Activated B cell treated with CpG ODN at 0.5 μM for 24 hours (primary cell): Measurements from ENCODE around the gene HS2ST1. TPM values are rescaled to one million over a fixed set of nuclear protein-coding genes. Genes with fewer than 3 reads are reported as not detected.

ENCODE experiments used
- ATAC-seq: fragments of 200-7000 bp; cut with Tn5 transposase; one replicate; pipeline ENCODE4 v1.10.0; 2021; ENCODE audit warnings: low read depth, mild to moderate bottlenecking, moderate library complexity
- CTCF ChIA-PET: fragments of 350-600 bp; sonication (Branson Sonifier 250); formaldehyde crosslinking; loops from one replicate; lab custom pipeline; 2021; ENCODE audit warnings: antibody characterized with exemption; lab: Charles Lee
- POLR2A ChIA-PET: fragments of 350-600 bp; sonication (Branson Sonifier 250); formaldehyde crosslinking; loops from one replicate; lab custom pipeline; 2021; ENCODE audit warnings: antibody characterized with exemption; lab: Charles Lee
- DNase-seq: peaks from one replicate; pipeline ENCODE4 v3.0.0; 2022
- H3K27ac Mint-ChIP-seq: one replicate; pipeline ENCODE4 v1.8.0; 2020; ENCODE audit warnings: mixed read lengths
- H3K27me3 Mint-ChIP-seq: one replicate; pipeline ENCODE4 v1.8.0; 2021; ENCODE audit warnings: mixed read lengths
- H3K36me3 Mint-ChIP-seq: one replicate; pipeline ENCODE4 v1.8.0; 2021; ENCODE audit warnings: low read depth, mixed read lengths
- H3K4me1 Mint-ChIP-seq: one replicate; pipeline ENCODE4 v1.8.0; 2021; ENCODE audit warnings: mixed read lengths
- H3K4me3 Mint-ChIP-seq: one replicate; pipeline ENCODE4 v1.8.0; 2020; ENCODE audit warnings: mild to moderate bottlenecking, mixed read lengths
- H3K9me3 Mint-ChIP-seq: one replicate; pipeline ENCODE4 v1.8.0; 2020; ENCODE audit warnings: mixed read lengths
- CTCF ChIP-seq: fragments of 200-600 bp; IDR thresholded peaks from one replicate; pipeline ENCODE4 v1.8.0; 2022; ENCODE audit warnings: antibody characterized with exemption, mild to moderate bottlenecking
- intact Hi-C: fragments of 100-400 bp; cut with micrococcal nuclease; formaldehyde crosslinking; loops from one replicate; pipeline ENCODE4 v1.15.1; 2024
- total RNA-seq: library from RNA; stranded (reverse); gene quantifications from 2 replicates; pipeline ENCODE4 v1.2.3, GENCODE V29; 2022

HS2ST1 gene
- total RNA-seq, 1 donor from 2014 or later, result 24.2 TPM

- ATAC-seq (no peak), DNase-seq (no peak)
- intact Hi-C loops, result loop anchor here (2.0 to 5.0 kb wide), 2 partner anchors 15 to 34 kb away; no protein-coding TSS in a partner anchor
- Mint-ChIP-seq H3K4me1 (peaks cover 18% of the 10 kb centered on the region), H3K36me3 (no peaks in the 10 kb centered on the region), H3K27me3 (no peaks in the 10 kb centered on the region), H3K9me3 (no peaks in the 10 kb centered on the region), H3K4me3 (no peak overlapping the region), H3K27ac (no peak overlapping the region)
- ChIA-PET CTCF (no interaction called here), POLR2A (no interaction called here)
- no peak for TF ChIP-seq CTCF
Measured at GRCh38 chr1:86951430-86951829, 37.0 kb downstream of the HS2ST1 start.

DNA sequence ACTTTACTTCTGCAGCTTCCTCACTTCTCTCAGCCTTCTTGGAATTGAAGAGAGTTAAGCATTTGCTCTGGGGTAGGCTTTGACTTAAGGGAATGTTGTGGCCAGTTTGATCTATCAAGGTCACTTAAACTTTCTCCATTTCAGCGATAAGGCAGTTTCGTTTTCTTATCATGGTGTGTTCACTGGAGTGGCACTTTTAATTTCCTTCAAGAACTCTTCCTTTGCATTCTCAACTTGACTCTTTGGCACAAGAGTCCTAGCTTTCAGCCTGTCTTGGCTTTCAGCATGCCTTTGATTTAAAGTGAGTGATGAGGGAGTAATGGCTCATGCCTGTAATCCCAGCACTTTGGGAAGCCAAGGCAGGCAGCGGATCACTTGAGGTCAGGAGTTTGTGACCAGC lies 38.7 kb downstream of the HS2ST1 start:
- ChIA-PET POLR2A (interaction anchor here (1.1 kb wide), 1 partner anchor 39 kb away, joined by 11 read pairs; the partner anchor contains the start of genes HS2ST1 and SELENOF), CTCF (interaction anchor here (1.1 kb wide), 1 partner anchor 132 kb away, joined by 4 read pairs; no protein-coding TSS in a partner anchor)
- Mint-ChIP-seq H3K4me3 (peak overlapping the region; percentile 55), H3K27me3 (no peaks in the 10 kb centered on the region), H3K9me3 (no peaks in the 10 kb centered on the region), H3K27ac (no peak overlapping the region), H3K4me1 (peaks cover 22% of the 10 kb centered on the region), H3K36me3 (no peaks in the 10 kb centered on the region)
- ATAC-seq, result no peak
- no peak for DNase-seq
- TF ChIP-seq CTCF, result no peak
- intact Hi-C loops, result loop anchor here (5.0 kb wide), 1 partner anchor 36 kb away; no protein-coding TSS in a partner anchor

DNA sequence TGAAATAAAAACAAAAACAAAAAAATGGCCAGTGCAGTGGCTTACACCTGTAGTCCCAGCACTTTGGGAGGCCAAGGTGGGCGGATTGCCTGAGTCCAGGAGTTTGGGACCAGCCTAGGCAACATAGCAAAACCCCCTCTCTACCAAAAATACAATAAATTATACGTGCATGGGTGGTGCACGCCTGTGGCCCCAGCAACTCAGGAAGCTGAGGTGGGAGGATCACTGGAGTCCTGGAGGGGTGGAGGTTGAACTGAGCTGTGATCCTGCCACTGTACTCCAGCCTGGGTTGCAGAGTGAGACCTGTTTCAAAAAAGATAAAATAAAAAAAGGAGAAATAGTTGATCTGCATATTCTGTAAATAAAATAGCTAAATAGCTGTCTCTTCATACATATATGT lies 41.2 kb downstream of the HS2ST1 start:
- TF ChIP-seq CTCF, result no peak
- intact Hi-C loops, result no loop called here
- ATAC-seq, result no peak
- no peak for DNase-seq
- POLR2A ChIA-PET, result interaction anchor here (0.7 to 1.4 kb wide), 2 partner anchors 18 to 42 kb away, joined by 3 read pairs; partner anchors contain the start of genes HS2ST1 and SELENOF
- peaks cover 22% of the 10 kb centered on the region for H3K4me1 Mint-ChIP-seq
- H3K27me3 Mint-ChIP-seq, result no peaks in the 10 kb centered on the region
- CTCF ChIA-PET, result interaction anchor here (1.8 to 1.9 kb wide), 2 partner anchors 9 to 121 kb away, joined by 4 read pairs; no protein-coding TSS in a partner anchor
- H3K27ac Mint-ChIP-seq, result no peak overlapping the region
- no peaks in the 10 kb centered on the region for H3K36me3 Mint-ChIP-seq
- no peak overlapping the region for H3K4me3 Mint-ChIP-seq
- H3K9me3 Mint-ChIP-seq, result no peaks in the 10 kb centered on the region

DNA sequence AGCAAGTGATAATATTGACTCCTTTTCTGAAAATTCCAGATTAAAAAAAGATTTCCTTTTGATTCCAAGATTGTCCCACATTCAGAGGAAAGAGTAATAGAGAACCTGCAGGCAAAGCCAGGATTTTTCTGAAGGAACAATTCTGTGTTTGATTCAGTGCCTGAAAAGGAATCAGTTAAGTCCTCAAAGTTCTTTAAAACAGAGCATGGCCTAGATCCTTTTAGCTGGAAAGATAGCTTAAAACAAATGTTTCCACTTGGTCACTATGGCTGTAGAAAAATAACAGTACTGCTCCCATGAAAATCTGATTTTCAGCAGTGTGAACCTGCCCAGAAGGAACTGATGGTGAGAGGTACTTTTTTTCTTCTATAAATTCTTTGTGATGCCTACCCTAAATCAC lies 41.8 kb downstream of the HS2ST1 start:
- POLR2A ChIA-PET, result interaction anchor here (1.4 kb wide), 1 partner anchor 42 kb away, joined by 3 read pairs; the partner anchor contains the start of genes HS2ST1 and SELENOF
- CTCF ChIA-PET, result interaction anchor here (1.8 to 1.9 kb wide), 2 partner anchors 9 to 122 kb away, joined by 4 read pairs; no protein-coding TSS in a partner anchor
- no peak overlapping the region for H3K27ac Mint-ChIP-seq

More for the DNA sequence above, 41.8 kb downstream of the HS2ST1 start:
- H3K4me3 Mint-ChIP-seq, result no peak overlapping the region
- intact Hi-C loops, result no loop called here
- ATAC-seq (no peak), DNase-seq (no peak)
- no peaks in the 10 kb centered on the region for H3K27me3 Mint-ChIP-seq
- H3K9me3 Mint-ChIP-seq, result no peaks in the 10 kb centered on the region
- no peaks in the 10 kb centered on the region for H3K36me3 Mint-ChIP-seq
- TF ChIP-seq CTCF, result no peak
- peaks cover 22% of the 10 kb centered on the region for H3K4me1 Mint-ChIP-seq
